Activated naive CD8-positive, alpha-beta T cell treated with anti-CD3 and anti-CD28 coated beads, Interleukin-2, amount 50 U/mL, for 24 hours (primary cell): ENCODE data around the gene THBS4.

Experiments used
- ATAC-seq: fragments of 150-1000 bp; cut with Tn5 transposase; one replicate; pipeline ENCODE4 v1.10.0; 2021
- DNase-seq: peaks from one replicate; pipeline ENCODE4 v3.0.0; 2021
- H3K27ac Mint-ChIP-seq: one replicate; pipeline ENCODE4 v1.8.0; 2021; ENCODE audit warnings: mild to moderate bottlenecking, mixed read lengths
- H3K27me3 Mint-ChIP-seq: one replicate; pipeline ENCODE4 v1.8.0; 2021; ENCODE audit warnings: mixed read lengths
- H3K36me3 Mint-ChIP-seq: one replicate; pipeline ENCODE4 v1.8.0; 2021; ENCODE audit warnings: low read depth, mixed read lengths
- H3K4me1 Mint-ChIP-seq: one replicate; pipeline ENCODE4 v1.8.0; 2021; ENCODE audit warnings: mixed read lengths
- H3K4me3 Mint-ChIP-seq: one replicate; pipeline ENCODE4 v1.8.0; 2021; ENCODE audit warnings: mild to moderate bottlenecking, moderate library complexity, mixed read lengths
- H3K9me3 Mint-ChIP-seq: one replicate; pipeline ENCODE4 v1.8.0; 2021; ENCODE audit warnings: mixed read lengths

THBS4 gene

DNA sequence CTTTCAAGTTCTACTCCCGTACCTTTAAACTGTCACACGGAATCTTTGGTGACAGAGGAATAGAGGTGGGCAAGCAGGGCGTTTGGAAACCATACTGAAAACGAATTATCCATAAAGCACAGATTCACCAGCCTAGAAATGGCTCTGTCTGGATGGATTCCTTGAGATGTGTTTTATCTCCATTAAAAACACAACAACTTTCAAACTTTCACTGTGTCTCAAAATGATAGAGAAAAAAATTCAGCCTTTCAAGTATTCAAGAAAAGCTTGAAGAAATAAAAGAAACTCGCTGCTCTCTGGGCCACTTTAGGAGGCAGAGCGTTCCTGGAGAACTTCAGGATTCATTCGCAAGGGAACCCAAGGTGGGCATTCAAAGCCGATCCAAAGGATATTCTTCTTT lies 589 bp upstream of the THBS4 start:
- no peak for DNase-seq
- no peak overlapping the region for H3K27ac Mint-ChIP-seq
- no peaks in the 10 kb centered on the region for H3K9me3 Mint-ChIP-seq
- ATAC-seq: no peak
- peaks cover 4% of the 10 kb centered on the region for H3K4me1 Mint-ChIP-seq
- no peaks in the 10 kb centered on the region for H3K36me3 Mint-ChIP-seq
- H3K27me3 Mint-ChIP-seq: peaks cover 52% of the 10 kb centered on the region
- H3K4me3 Mint-ChIP-seq: peak overlapping the region; percentile 39

DNA sequence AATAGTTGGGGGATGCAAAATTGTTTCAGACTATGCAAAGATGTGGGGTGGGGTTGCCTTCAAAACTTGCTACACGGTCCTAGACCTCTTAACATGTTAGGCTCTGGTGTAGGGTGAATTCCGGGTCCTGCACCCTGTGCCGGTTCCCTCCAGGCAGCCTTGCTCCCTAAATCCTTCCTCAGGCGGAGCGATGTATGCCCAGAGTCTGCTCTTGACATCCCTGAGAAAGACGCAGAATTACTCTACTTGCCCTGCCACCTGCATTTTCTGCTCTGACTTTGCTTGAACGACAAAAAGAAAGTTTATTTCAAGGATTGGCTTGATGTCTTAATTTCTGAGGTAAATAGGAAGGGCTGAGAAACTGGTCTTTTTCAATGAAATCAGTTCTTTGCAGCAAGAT lies 691 bp downstream of the THBS4 start:
- Mint-ChIP-seq H3K4me1 (peaks cover 4% of the 10 kb centered on the region), H3K27ac (no peak overlapping the region), H3K27me3 (peaks cover 56% of the 10 kb centered on the region), H3K4me3 (peak overlapping the region; percentile 44), H3K36me3 (no peaks in the 10 kb centered on the region), H3K9me3 (no peaks in the 10 kb centered on the region)
- ATAC-seq: no peak
- DNase-seq: no peak

DNA sequence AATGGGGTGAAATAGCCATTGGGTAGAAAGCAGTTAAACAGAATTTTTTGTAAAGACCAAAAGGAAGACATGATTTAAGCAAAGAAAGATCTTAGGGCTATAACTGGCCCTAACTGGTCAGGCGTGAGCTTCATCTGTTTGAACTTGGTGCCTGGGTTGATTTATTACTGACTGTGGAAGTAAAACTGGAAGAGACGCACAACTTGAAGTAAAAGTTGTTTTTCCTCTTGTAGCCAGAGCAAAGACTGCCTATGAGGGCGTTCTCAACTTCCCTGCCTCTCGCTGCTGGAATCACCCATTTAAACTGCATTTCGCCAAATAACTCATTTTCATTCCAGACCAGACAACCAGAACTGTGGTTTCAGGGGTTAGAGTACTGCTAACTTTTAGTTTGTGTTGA lies 1.5 kb downstream of the THBS4 start:
- no peak overlapping the region for H3K4me3 Mint-ChIP-seq
- H3K27me3 Mint-ChIP-seq: peaks cover 56% of the 10 kb centered on the region
- no peaks in the 10 kb centered on the region for H3K9me3 Mint-ChIP-seq
- H3K27ac Mint-ChIP-seq: no peak overlapping the region
- no peak for ATAC-seq
- no peaks in the 10 kb centered on the region for H3K36me3 Mint-ChIP-seq
- H3K4me1 Mint-ChIP-seq: peaks cover 3% of the 10 kb centered on the region
- DNase-seq: no peak

DNA sequence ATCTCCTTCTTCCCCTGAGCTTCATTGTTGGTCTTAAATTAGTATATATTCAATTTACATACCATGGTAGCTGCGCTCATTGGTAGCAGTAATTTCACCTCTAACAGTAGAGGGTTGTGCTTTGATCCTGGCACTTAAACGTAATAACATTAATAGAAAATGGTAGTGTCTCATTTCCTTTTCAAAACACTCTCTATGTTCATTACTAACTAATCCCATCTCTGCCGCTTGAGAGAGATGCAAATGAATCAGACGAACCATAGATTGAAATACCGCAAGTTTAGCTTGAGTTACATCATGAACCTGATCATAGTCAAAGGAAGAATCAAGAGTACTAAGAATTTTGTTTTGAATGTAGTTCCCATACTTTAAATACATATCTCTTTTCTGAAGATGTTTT lies 2.2 kb downstream of the THBS4 start:
- Mint-ChIP-seq H3K4me3 (no peak overlapping the region), H3K27ac (no peak overlapping the region), H3K27me3 (peaks cover 53% of the 10 kb centered on the region), H3K36me3 (no peaks in the 10 kb centered on the region), H3K9me3 (no peaks in the 10 kb centered on the region), H3K4me1 (peaks cover 3% of the 10 kb centered on the region)
- no peak for DNase-seq
- ATAC-seq: peak; percentile 51

DNA sequence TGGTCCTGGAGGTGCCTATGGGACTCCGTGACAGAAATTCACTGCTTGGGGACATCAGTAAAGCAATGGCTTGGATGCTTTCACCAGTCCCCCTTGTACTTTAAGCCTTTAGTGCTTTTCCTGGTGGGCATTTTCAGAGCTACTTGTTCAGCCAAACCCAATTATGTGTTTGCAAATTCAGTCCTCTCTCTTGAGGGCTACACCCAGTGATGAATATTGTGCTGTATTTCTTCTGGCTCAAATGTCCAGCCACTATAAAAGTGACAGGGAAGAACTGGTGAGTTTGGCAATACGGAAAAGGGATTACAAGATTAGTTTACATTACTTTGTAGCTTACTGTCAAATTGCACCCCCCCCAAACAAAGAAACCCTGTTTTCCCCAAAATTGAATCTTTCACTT lies 4.5 kb downstream of the THBS4 start:
- ATAC-seq: no peak
- peaks cover 45% of the 10 kb centered on the region for H3K27me3 Mint-ChIP-seq
- no peak overlapping the region for H3K27ac Mint-ChIP-seq
- H3K9me3 Mint-ChIP-seq: no peaks in the 10 kb centered on the region
- peaks cover 3% of the 10 kb centered on the region for H3K4me1 Mint-ChIP-seq
- no peak overlapping the region for H3K4me3 Mint-ChIP-seq
- no peaks in the 10 kb centered on the region for H3K36me3 Mint-ChIP-seq
- no peak for DNase-seq

DNA sequence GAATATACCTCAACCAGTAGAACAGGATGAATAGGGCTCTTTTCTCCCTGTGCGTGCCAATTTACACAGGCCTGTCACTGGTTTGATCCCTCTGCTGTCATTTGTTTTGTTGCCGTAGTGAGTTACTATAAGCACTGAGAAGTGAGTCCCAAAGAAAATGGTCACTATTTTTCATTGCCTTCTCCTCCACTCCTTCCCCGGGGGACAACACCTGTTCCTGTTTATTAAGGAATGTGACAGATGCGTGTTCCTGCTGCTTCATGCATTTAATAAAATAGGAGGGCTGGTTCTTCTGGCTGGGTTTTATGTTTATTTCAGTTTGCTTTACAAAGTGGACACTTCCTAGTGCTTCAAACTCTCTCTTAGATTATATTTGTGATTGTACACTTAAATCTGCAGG lies 6.4 kb downstream of the THBS4 start:
- ATAC-seq: no peak
- Mint-ChIP-seq H3K4me3 (no peak overlapping the region), H3K27ac (no peak overlapping the region), H3K36me3 (no peaks in the 10 kb centered on the region), H3K27me3 (peaks cover 38% of the 10 kb centered on the region), H3K9me3 (no peaks in the 10 kb centered on the region), H3K4me1 (peaks cover 3% of the 10 kb centered on the region)
- no peak for DNase-seq

DNA sequence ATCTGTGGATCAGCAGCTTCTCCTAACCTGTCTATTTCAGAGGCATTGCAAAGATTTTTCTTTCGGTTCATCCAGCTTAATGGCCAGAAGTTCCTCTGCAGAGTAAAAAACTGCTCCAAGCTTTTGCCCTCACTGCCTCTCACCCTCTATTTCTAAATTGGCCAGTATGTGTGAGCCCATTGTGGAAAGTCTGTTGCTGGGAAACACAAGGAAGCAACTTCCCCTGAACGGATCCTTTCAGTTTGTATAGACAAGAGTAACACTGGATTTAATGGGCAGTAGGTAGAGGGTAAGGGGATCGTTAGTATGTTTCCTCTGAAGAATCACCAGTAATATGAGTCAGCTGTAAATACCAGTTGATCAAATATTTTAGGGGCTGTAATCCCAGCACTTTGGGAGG lies 7.2 kb downstream of the THBS4 start:
- H3K36me3 Mint-ChIP-seq: no peaks in the 10 kb centered on the region
- DNase-seq (no peak), ATAC-seq (no peak)
- no peak overlapping the region for H3K4me3 Mint-ChIP-seq
- H3K9me3 Mint-ChIP-seq: no peaks in the 10 kb centered on the region
- no peak overlapping the region for H3K27ac Mint-ChIP-seq
- H3K27me3 Mint-ChIP-seq: peaks cover 30% of the 10 kb centered on the region
- H3K4me1 Mint-ChIP-seq: peaks cover 1% of the 10 kb centered on the region

DNA sequence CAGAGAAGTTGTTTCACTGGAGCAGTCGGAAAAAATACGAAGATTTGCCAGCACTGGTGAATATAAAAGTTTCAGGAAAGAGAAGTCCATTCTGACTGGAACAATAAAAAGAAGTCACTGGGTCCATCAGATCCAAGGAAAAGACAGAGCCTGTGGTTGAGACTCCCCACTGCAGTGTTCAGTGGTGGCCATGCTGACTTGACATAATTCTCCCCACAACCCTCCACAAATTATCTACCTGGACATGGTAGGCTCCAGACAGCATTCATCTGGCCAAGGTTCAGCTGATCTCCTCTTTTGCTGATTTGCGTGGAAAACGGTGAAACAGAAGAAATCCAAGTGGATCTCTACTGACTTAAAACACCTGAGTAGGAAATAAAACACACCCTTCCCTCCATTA lies 8.0 kb downstream of the THBS4 start:
- Mint-ChIP-seq H3K9me3 (no peaks in the 10 kb centered on the region), H3K4me1 (no peaks in the 10 kb centered on the region), H3K36me3 (no peaks in the 10 kb centered on the region), H3K4me3 (no peak overlapping the region), H3K27ac (no peak overlapping the region), H3K27me3 (peaks cover 28% of the 10 kb centered on the region)
- DNase-seq (no peak), ATAC-seq (no peak)

DNA sequence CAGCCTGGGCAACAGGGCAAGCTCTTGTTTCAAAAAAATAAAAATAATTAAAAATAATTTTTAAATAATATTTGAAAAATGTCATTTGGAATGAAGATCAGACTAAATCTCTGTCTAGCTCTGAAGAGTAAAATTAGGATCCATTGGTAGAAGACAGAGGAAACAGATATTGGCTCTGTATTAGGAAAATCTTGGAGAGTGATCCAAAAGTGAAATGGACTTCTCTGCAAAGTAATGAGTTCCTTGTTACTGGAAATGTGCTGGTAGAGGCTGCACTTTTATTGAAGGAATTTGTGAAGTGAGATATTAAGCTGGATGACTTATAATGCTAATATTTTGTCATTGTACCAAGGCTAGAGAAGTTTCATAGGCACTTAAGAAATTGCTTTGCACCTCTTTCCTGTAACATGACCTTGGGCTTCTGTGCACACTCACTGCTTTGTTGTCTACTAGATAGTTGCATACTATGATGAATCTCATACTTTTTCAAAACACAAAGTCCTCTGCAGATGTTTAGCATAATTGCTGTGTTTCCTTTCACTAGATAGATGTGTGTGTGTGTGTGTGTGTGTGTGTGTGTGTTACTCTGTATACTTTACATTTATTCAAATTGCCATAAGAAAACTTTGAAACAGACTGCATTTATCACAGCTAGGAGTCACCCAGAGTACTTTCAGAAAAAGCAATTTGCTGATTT lies 13.1 kb downstream of the THBS4 start:
- Mint-ChIP-seq H3K27me3 (peaks cover 21% of the 10 kb centered on the region), H3K4me1 (no peaks in the 10 kb centered on the region), H3K9me3 (no peaks in the 10 kb centered on the region), H3K36me3 (no peaks in the 10 kb centered on the region), H3K27ac (no peak overlapping the region), H3K4me3 (no peak overlapping the region)
- DNase-seq (no peak), ATAC-seq (no peak)

DNA sequence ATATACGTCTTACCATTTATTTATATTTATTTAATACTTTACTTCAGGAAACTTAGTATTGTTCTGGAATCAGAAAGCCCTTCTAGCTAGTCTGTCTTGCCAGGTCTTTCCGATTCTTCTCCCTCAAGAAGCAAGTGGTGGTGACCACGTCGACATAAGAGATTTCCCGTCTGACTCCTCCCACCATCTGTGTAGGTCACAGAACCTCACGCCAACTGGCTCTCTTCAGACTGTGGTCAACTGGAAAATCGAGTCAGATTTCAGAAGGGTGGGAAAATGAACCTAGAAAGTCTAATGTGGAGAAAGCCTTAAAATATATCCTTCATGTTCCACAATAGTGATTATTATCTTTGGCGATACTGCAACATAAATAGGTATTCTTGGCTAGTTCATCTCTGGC lies 17.3 kb downstream of the THBS4 start:
- ATAC-seq (no peak), DNase-seq (no peak)
- Mint-ChIP-seq H3K27me3 (peaks cover 6% of the 10 kb centered on the region), H3K9me3 (no peaks in the 10 kb centered on the region), H3K27ac (no peak overlapping the region), H3K4me1 (no peaks in the 10 kb centered on the region), H3K36me3 (no peaks in the 10 kb centered on the region), H3K4me3 (no peak overlapping the region)

DNA sequence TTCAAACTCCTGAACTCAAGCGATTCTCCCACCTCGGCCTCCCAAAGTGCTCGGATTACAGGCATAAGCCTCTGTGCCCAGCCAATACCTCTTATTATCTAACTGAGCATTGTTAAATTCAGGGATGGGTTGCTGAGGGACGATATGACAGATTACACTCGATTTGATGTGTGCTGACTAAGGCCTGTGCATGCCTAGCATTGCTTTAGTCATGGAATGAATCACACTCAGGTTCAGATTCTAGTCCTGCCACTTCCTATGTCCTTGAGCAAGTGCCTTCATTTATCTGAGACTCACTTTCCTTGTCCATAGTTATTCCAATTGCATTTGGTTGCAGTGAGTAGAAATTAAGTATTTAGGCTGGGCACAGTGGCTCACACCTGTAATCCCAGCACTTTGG lies 19.5 kb downstream of the THBS4 start:
- Mint-ChIP-seq H3K36me3 (no peaks in the 10 kb centered on the region), H3K4me3 (no peak overlapping the region), H3K27me3 (peaks cover 2% of the 10 kb centered on the region), H3K4me1 (no peaks in the 10 kb centered on the region), H3K9me3 (no peaks in the 10 kb centered on the region), H3K27ac (no peak overlapping the region)
- ATAC-seq (no peak), DNase-seq (no peak)

DNA sequence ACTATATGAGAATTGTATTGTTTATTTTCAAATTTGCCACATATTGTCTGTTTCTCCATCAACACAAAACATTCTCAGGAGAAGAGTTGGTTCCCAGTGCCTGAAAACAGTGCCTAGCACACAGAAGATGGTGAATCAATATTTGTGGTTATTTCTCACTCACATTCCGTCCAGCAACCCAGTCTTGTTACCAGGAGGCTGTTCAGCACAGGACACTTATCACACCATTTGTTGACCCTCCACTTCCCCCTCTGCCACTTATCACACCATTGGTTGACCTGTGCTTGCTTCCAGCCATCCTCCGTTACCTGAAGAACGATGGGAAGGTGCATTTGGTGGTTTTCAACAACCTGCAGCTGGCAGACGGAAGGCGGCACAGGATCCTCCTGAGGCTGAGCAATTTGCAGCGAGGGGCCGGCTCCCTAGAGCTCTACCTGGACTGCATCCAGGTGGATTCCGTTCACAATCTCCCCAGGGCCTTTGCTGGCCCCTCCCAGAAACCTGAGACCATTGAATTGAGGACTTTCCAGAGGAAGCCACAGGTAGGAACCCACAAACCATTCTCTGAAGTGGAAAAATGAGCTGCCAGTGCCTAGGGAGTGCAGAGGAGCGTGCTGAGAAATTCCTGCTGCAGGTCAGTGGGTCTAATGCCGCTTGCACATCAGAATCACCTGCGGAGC lies 20.5 kb downstream of the THBS4 start:
- H3K4me3 Mint-ChIP-seq: no peak overlapping the region
- no peaks in the 10 kb centered on the region for H3K27me3 Mint-ChIP-seq
- no peaks in the 10 kb centered on the region for H3K36me3 Mint-ChIP-seq
- H3K4me1 Mint-ChIP-seq: peaks cover 5% of the 10 kb centered on the region
- DNase-seq (no peak), ATAC-seq (no peak)
- H3K27ac Mint-ChIP-seq: no peak overlapping the region
- H3K9me3 Mint-ChIP-seq: no peaks in the 10 kb centered on the region

DNA sequence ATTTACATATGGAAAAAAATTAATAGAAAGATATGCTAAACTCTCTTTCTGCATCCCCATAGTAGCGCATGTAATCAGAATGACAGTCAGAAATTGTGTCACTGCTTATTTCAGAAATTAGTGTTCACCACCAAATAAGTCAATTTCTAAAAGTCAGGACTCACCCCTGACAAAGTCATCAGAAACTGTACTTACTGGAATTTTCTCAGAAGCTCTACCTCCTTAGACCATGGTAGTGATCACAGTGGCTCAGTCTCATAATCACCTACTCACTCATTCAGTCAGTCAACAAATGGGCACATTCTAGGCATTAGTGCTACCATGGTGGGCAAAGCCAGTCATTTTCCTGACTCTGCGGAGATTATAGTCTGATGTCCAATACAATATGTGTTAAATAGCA lies 22.0 kb downstream of the THBS4 start:
- ATAC-seq (no peak), DNase-seq (no peak)

DNA sequence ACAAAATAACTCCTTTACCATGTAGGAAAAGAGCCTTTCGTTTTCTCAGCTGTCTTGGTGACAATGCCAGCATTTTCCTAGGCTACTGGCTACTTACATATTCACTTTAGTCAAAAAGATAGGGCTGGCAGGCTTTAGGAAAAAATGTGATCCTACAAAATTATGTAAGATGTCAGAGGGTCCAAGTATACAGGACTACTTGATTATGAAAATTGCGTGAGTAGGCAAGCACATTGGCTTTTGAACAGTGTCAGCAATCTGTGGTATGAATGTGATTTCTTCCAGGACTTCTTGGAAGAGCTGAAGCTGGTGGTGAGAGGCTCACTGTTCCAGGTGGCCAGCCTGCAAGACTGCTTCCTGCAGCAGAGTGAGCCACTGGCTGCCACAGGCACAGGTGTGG lies 22.8 kb downstream of the THBS4 start:
- Mint-ChIP-seq H3K4me3 (no peak overlapping the region), H3K27me3 (no peaks in the 10 kb centered on the region), H3K9me3 (no peaks in the 10 kb centered on the region), H3K4me1 (peaks cover 5% of the 10 kb centered on the region), H3K27ac (no peak overlapping the region), H3K36me3 (no peaks in the 10 kb centered on the region)
- no peak for ATAC-seq
- no peak for DNase-seq

More for the DNA sequence above, 22.0 kb downstream of the THBS4 start:
- Mint-ChIP-seq H3K4me3 (no peak overlapping the region), H3K27me3 (no peaks in the 10 kb centered on the region), H3K36me3 (no peaks in the 10 kb centered on the region), H3K9me3 (no peaks in the 10 kb centered on the region), H3K27ac (no peak overlapping the region), H3K4me1 (peaks cover 5% of the 10 kb centered on the region)

DNA sequence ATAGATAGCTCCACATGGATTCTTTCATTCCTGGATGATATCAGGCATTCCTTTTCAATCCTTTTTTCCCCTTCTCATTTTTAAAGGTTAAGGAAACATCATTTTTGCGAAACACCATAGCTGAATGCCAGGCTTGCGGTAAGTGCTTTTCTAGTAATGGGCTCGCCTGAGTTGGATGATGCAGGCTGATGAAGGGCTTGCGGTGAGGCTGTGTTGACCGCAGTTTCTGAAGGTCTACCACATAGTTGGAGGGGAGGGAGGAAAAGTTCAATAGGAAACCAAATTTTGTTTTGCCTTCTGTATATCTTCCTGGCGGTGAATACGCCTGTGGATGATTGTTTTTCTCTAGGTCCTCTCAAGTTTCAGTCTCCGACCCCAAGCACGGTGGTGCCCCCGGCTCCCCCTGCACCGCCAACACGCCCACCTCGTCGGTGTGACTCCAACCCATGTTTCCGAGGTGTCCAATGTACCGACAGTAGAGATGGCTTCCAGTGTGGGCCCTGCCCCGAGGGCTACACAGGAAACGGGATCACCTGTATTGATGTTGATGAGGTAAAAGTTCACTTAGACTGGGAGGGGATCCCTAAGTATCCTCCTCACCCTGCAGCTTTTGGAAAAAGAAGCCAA lies 24.3 kb downstream of the THBS4 start:
- peaks cover 5% of the 10 kb centered on the region for H3K4me1 Mint-ChIP-seq
- peak overlapping the region; percentile 19 for H3K27ac Mint-ChIP-seq
- ATAC-seq (no peak), DNase-seq (no peak)
- H3K27me3 Mint-ChIP-seq: no peaks in the 10 kb centered on the region
- H3K9me3 Mint-ChIP-seq: no peaks in the 10 kb centered on the region
- H3K36me3 Mint-ChIP-seq: no peaks in the 10 kb centered on the region
- no peak overlapping the region for H3K4me3 Mint-ChIP-seq
